ENCODE measurements around the gene PSORS1C2.

DNA sequence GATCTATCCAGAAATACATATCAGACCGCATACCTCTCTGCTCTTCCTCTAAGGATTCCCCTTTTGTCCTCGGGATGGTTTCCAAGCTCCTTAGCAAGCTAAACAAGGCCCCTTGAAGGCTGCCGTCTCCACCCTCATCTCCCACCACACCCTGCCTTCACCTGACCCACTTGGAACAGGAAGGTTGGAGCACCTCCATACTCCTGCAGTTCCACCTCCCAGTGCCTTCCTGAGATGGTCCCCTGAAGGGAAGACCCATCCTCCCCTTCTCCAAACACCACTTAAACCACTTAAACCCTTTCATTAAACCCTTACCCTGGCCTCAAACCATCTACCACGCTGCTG lies 40.1 kb upstream of the PSORS1C2 start:
- TF ChIP-seq, protein P1, sequence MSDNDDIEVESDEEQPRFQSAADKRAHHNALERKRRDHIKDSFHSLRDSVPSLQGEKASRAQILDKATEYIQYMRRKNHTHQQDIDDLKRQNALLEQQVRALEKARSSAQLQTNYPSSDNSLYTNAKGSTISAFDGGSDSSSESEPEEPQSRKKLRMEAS (IDR thresholded peaks at IDR 0.05) = no peak
- TF ChIP-seq, protein P2, sequence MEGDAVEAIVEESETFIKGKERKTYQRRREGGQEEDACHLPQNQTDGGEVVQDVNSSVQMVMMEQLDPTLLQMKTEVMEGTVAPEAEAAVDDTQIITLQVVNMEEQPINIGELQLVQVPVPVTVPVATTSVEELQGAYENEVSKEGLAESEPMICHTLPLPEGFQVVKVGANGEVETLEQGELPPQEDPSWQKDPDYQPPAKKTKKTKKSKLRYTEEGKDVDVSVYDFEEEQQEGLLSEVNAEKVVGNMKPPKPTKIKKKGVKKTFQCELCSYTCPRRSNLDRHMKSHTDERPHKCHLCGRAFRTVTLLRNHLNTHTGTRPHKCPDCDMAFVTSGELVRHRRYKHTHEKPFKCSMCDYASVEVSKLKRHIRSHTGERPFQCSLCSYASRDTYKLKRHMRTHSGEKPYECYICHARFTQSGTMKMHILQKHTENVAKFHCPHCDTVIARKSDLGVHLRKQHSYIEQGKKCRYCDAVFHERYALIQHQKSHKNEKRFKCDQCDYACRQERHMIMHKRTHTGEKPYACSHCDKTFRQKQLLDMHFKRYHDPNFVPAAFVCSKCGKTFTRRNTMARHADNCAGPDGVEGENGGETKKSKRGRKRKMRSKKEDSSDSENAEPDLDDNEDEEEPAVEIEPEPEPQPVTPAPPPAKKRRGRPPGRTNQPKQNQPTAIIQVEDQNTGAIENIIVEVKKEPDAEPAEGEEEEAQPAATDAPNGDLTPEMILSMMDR (IDR thresholded peaks at IDR 0.05; ENCODE audit: low read depth, low read length, missing input control) = no peak
- TF ChIP-seq TAF1 (conservative IDR thresholded peaks at IDR 0.05) = no peak

All from liver (tissue), 3 donors.